Measurements from ENCODE around the gene PLEKHM1.
"Not testable (repeated sequence)": the region's sequence is repeated elsewhere in the genome, so short reads cannot be mapped to it uniquely, and the experiment has no call there.

Gene PLEKHM1

GRCh38 chr17:45460422-45460821 is 30.1 kb downstream of the PLEKHM1 start:
- DNase-seq = not testable (repeated sequence)

GRCh38 chr17:45454341-45454740 is 36.2 kb downstream of the PLEKHM1 start:
- not testable (repeated sequence) for DNase-seq

GRCh38 chr17:45453731-45454130 is 36.8 kb downstream of the PLEKHM1 start:
- DNase-seq = not testable (repeated sequence)

DNA sequence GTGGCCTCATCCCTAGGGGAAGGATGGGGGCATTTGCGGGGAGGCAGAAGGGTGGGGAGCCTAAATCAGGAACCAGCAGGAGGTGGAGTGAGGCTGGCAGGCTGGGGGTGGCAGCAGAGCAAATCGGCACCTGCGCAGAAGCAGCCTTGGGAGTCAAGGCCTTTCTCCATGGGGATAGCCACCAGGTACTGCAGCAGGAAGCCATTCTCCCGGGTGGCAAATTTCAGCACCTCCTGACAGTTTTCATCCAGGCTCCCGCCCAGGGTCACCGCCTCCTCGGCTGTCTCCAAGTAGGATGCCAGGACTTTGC is 37.3 kb downstream of the PLEKHM1 start:
- not testable (repeated sequence) for DNase-seq

GRCh38 chr17:45452329-45453224 is 37.9 kb downstream of the PLEKHM1 start:
- DNase-seq = not testable (repeated sequence)

GRCh38 chr17:45451660-45452059 is 38.9 kb downstream of the PLEKHM1 start:
- not testable (repeated sequence) for DNase-seq

- no peak for DNase-seq
Measured at GRCh38 chr17:45451131-45451530, 39.4 kb downstream of the PLEKHM1 start.

DNA sequence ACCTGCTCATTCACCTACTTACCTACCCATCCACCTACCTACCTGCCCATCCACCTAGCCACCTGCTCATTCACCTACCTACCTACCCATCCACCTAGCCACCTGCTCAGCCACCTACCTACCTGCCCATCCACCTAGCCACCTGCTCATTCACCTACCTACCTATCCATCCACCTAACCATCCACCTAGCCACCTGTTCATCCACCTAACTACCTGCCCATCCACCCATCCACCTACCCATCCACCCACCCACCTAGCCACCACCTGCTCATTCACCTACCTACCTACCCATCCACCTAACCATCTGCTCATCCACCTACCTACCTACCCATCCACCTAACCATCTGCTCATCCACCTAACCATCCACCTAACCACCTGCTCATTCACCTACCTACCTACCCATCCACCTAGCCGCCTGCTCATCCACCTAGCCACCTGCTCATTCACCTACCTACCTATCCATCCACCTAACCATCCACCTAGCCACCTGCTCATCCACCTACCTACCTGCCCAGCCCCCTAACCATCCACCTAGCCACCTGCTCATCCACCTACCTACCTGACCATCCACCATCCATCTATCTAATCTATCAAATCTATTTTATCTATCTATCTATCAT is 40.7 kb downstream of the PLEKHM1 start:
- DNase-seq = not testable (repeated sequence)

- not testable (repeated sequence) for DNase-seq
Measured at GRCh38 chr17:45449260-45449659, 41.3 kb downstream of the PLEKHM1 start.

DNA sequence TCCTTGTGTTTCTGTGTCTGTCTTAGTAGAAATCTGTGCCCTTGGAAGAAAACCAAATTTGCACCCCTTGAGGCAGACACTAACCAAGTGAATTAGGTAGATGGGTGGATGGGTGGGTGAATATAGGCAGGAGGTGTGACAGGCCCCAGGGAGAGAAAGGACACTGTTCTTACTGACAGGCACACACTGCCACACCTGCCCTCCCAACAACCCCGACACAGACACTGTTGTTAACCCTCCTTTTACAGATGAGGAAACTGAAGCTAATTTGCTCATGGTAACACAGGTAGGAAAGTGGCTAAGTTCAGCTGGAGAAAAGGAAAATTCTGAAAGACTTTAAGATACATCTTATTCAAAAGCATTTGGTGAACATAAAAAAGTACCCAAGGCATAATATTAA is 42.0 kb downstream of the PLEKHM1 start:
- DNase-seq = not testable (repeated sequence)

- not testable (repeated sequence) for DNase-seq
Measured at GRCh38 chr17:45448066-45448465, 42.5 kb downstream of the PLEKHM1 start.

DNA sequence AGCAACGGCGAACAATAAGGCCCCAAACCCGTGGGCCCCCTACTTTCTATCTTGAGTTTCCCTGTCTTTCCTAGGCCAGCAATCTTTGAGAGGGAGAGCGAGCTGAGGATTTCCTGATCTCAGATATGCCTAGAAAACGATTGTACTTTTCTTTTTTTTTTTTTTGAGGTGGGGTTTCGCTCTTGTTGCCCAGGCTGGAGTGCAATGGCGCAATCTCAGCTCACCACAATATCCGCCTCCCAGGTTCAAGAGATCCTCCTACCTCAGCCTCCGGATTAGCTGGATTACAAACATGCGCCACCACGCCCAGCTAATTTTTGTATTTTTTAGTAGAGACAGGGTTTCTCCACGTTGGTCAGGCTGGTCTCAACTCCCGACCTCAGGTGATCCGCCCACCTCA is 42.9 kb downstream of the PLEKHM1 start:
- DNase-seq = not testable (repeated sequence)

- DNase-seq = not testable (repeated sequence)
Measured at GRCh38 chr17:45446872-45447625, 43.5 kb downstream of the PLEKHM1 start.

DNA sequence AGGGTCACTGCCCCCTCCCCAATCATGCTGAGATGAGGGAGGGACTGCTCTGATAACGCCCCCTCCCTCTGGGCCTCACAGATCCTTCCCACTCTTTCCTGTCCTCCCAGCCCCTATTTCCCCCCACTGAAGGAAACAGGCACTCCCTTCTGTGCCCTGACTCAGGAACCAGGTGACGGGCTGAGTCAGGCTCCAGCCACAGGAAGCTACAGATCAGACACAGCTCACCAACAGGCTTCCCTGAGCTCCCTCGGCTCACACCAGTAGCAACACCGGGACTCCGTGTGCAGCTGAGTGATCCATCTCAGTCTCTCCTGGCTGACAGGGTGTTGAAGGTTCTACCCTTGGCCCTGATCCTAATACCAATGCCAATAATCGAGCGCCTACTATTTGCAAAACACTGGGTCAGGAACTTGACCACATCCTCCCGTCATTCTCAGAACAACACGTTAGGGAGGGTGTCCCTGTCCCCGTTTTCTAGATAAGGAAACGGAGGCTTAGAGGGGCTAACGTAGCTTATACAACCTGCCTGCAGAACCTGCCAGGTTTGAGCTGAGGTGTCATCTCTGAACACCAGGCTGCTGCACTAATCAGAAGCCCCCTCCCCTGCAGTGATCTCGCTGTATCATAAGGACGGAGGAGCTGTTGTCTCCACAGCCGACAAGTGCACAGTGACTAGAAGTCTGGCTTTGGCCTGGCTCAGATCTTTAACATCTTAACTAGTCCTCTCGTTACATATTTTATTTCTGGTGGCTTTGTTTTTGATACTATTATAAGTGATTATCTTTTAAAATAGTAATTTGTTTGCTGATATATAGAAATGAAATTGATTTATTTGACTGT is 44.4 kb downstream of the PLEKHM1 start:
- not testable (repeated sequence) for DNase-seq

DNA sequence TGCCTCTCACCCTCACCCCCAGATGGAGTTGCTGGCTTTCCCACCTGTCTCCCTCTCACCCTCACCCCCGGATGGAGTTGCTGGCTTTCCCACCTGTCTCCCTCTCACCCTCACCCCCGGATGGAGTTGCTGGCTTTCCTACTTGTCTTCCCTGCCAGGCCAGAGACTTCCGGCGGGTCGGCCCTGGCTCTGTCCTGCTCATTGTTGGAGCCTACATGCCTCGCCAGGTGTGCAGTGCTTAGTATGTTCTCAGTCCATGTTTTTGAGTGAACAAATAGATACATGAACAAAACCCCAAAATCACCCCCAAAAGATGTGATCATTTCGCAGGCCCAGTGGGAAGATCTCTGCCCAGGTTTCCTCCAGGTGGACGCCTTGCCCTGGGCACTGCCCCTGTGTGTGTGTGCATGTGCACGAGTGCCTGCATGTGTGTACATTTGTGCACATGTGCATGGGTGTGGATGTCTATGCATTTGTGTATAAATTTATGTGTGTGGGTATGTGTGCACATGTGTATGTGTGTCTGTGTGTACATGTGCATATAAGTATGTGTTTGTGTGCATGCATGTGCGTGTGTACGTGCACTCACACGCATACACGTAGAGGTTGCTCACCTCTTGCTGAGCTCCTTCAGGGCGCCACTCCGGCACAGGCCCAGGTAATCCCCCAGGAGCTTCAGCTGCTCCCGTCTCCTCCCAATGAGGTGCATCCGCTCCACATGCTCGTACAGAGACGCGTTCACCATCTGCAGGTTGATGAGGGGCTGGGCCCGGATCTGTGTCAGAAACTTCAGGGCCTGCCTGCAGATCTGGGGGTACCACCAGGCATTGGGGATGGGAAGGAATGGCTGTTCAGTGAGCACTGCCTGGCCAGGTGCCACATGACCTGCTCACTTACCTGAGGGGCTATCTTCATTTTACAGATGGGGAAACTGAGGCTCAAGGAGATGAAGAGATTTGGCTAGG is 45.4 kb downstream of the PLEKHM1 start:
- not testable (repeated sequence) for DNase-seq

- DNase-seq = not testable (repeated sequence)
Measured at GRCh38 chr17:45444301-45444700, 46.2 kb downstream of the PLEKHM1 start.

GRCh38 chr17:45443371-45444260 is 46.9 kb downstream of the PLEKHM1 start:
- not testable (repeated sequence) for DNase-seq

- no peak for DNase-seq
Measured at GRCh38 chr17:45441526-45442310, 48.8 kb downstream of the PLEKHM1 start.

DNA sequence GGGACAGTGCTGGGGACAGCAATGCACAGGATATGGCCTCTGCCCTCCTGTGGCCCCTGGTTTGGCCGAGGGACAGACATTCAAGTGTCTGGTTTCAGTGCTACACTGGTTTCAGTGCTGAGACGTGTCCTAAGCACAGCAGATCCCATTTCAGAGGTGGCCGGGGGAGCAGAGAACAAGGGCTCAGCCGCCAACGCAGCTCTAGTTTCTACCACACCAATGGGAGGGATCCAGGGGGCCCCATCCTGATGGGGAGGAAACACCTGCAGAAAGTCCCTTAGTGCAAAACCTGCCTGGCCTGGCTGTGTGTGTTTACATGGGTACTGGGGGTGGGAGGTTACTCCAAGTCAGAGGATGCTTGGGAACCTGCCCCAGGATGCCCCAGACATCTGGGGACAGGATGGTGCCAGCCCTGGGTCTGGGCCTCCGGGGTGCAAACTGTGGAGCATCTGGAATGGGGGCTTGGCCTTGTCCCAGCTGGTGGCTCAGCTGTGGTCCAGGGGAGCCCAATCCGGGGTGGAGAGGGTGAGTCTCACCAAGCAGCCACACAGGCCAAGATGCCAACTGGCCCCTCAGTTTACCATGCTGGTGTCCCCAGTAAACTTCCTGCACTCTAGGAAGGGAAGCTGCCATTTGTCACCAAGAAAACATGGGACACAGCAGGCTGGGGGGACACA is 49.5 kb downstream of the PLEKHM1 start:
- DNase-seq = not testable (repeated sequence)
